Stimulated activated naive CD4-positive, alpha-beta T cell (primary cell): ENCODE measurements around the gene SRSF9.
"Not testable (repeated sequence)": the region's sequence is repeated elsewhere in the genome, so short reads cannot be mapped to it uniquely, and the experiment has no call there.

Experiments used
- DNase-seq, 6 experiments: peaks; one replicate each; lab custom pipeline; 2025; lab: John Stamatoyannopoulos, UW

Gene SRSF9, protein sequence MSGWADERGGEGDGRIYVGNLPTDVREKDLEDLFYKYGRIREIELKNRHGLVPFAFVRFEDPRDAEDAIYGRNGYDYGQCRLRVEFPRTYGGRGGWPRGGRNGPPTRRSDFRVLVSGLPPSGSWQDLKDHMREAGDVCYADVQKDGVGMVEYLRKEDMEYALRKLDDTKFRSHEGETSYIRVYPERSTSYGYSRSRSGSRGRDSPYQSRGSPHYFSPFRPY

GRCh38 chr12:120469450-120470149 is at the start of gene SRSF9:
Gene SRSF9, minus strand, starts transcription at chr12:120469748. Its CDS starts 139 bp downstream, at chr12:120469609.
- DNase-seq: peak; percentile 94 to 97 (median 95)

- DNase-seq: not testable (repeated sequence)
These were observed 49.8 kb upstream of the SRSF9 start for GRCh38 chr12:120519324-120519723.

DNA sequence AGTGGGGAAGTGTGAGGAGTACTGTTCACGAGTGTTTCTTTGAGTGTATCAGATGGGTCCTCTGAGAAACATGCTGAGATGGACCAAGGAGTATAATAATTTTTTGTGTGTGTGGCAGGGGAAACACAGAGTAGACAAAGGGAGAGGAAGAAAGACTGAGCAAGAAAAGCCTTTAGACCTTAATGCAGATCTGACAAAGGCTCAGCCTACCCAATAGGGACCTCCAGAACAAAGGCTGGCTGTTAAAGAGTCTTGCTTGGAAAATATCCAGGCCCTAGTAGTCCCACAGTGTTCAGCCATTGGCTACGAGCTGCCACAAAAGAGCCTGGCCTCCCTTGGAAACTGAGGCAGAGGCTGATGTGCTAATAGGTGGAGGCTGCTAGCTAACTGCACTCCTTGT is 45.9 kb upstream of the SRSF9 start:
- DNase-seq: no peak

DNA sequence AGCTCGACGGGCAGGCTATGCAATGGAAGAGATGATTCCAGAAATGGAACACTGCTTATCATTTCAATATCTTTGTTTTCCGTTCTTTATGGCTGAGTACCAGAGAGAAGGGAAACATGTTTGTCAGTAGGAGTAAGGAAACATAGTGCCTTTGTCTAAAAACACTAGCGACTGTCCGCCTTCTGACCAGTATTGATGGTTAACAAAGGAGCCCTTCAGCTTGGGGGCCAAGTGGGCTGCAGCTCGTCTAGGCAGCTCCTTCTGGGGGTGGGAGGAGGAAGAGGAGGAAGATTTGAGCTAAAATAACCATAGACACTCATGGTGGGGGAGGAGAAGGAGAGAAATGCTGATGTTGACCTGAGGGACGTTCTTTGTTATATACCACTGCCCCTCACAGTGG is 44.5 kb upstream of the SRSF9 start:
- no peak for DNase-seq

DNA sequence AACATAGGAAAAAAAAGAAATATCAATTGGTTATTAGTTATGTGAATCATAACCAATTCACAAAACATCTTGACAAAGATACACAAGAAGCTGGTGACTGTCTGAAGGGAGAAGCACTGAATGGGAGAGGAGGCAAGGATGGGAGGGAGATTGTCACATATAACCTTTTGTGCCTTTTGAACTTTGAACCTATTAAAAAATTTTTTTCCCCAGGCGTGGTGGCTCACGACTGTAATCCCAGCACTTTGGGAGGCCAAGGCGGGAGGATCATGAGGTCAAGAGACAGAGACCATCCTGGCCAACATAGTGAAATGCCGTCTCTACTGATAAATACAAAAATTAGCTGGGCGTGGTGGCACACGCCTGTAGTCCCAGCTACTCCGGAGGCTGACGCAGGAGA is 39.0 kb upstream of the SRSF9 start:
- DNase-seq: no peak

GRCh38 chr12:120504587-120504986 is 35.0 kb upstream of the SRSF9 start:
- DNase-seq: no peak

DNA sequence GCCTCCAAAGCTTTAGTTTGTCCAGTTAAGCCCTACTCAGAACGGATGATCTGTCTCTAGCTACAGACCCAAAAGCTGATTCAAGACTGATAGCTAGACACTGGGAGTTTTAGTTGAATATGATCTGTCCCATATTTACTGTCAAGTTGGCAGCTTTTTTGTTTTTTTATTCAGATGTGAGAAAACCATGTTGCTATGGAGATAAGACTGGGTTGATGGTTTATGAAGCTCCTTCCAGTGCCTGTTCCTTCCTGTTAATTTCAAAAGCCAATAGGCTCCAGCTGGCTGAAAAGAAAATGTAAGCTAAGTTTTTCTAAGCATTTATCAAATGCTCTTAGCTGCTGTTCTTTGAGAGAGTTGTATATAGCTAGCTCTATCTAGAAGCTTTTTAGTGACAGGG is 31.0 kb upstream of the SRSF9 start:
- peak in 1 of 6 experiments; percentile 9 for DNase-seq

- no peak for DNase-seq
These were observed 29.4 kb upstream of the SRSF9 start for GRCh38 chr12:120498870-120499515.

DNA sequence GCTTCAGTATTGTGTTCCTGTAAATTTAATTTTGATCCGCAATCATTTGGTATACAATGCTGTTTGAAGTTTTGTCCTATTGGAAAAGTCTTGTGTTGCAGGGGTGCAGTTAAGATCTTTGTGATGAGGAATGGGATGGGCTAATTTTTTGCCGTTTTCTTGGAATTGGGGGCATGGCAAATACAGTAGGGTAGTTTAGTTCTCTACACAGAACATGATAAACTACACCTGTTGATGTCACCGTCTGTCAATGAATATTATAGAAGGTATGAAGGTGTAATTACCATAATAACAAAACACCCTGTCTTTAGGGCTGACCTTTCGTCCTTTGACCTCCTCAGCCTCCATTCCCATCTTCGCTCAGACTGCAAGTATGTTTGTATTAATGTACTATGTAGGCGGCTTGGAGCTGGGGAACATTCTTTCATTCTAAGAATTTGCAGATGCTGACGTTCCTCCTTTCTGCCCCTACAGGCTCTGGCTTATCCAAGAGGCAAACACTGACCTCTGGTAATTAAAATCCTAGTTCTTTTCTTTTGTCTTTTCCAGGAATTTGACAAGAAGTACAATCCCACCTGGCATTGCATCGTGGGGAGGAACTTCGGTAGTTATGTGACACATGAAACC is 28.1 kb upstream of the SRSF9 start:
- no peak for DNase-seq

DNA sequence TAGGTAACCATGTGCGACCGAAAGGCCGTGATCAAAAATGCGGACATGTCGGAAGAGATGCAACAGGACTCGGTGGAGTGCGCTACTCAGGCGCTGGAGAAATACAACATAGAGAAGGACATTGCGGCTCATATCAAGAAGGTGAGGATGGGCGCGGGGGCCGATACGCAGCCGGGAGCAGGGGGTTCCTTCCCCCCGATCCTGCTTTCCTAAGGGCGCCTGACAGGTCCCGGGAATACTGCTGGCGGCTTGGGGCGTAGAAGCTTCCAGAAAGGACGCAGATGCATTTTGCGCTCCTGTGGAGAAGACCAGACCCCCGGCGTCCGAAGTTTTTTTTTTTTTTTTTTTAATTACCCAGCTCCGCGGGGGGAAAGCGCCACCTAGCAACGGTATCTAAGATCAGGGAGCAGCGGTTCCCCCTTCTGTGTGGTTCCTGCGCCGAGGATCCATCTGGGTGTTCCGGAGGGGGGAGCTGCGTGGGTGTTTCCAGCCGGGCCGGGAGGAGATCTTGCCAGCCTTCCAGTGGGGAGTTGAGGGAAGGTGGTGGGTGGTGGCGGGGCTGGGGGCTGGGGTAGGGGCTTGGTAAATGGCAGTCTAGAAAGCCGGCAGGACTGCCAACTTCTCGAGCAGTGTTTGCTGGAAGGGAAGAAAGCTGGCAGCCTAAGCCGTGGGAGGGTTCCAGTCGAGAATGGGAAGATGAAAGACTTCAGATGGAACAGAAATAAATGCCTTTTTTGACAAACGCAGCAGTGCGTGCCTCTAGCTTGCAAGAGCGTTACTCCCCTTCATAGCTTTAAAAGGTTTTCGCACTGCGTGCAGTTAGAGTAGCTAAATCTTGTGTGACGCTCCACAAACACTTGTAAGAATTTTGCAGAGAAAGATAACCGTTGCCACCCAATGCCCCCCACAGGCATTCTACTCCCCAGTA is 27.1 kb upstream of the SRSF9 start:
- DNase-seq: peak; percentile 21 to 59 (median 48)

GRCh38 chr12:120495731-120496412 is 26.3 kb upstream of the SRSF9 start, which contains the start of gene DYNLL1:
Gene DYNLL1, plus strand, starts transcription at chr12:120496113. Its CDS starts 309 bp downstream, at chr12:120496422.
- DNase-seq: peak; percentile 91 to 98 (median 96)

DNA sequence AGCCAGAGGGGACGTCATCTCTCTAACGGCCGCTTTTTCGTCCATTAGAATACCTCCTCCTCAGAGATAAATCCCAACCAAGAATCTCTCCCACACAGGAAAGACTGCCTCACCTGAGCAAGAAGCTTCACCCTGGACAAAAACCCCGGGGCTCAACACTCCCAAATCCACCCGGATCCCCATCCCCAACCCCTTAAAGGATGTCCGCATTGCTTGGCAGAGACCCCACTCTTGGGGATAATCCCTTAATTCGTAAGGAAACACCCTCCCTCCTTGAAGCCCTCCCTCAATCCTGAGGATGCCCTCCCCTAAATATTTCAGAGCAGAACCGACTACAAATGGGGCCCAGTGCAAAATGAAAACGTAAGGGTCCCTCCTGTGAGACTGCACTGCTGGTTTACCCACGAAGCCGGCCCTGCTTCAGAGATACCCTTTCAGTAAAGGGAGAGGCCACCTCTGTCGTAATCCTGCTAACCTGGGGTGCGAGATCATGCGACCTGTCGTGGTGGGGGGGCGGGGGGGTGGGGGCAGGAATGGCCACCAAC is 25.7 kb upstream of the SRSF9 start:
- DNase-seq: no peak

GRCh38 chr12:120490833-120491512 is 21.4 kb upstream of the SRSF9 start:
- DNase-seq: no peak

GRCh38 chr12:120490325-120490724 is 20.8 kb upstream of the SRSF9 start:
- DNase-seq: no peak

- no peak for DNase-seq
These were observed 19.5 kb upstream of the SRSF9 start for GRCh38 chr12:120489018-120489417.

GRCh38 chr12:120488057-120488640 is 18.6 kb upstream of the SRSF9 start:
- DNase-seq: no peak

DNA sequence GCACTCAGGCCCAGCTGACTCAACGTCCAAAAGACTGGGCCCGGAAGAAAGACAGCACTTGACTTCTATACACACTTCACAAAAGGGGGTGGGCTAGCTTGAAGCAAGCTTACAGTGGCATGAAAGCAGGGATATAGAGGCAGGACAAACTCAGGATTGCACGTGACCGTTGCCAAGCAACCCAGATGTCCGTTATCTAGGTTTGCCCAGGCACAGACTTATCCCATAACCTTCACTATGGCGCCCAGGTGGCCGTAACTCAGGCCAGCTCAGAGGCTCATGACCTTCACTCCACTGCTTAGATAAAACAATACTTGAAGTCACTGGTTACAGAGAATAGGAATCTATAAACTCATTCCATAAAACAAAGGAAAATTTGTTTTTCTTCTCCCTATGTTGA is 18.0 kb upstream of the SRSF9 start:
- DNase-seq: not testable (repeated sequence)

GRCh38 chr12:120485961-120486881 is 16.7 kb upstream of the SRSF9 start:
- no peak for DNase-seq
